Spleen (tissue), 7 donors: ENCODE measurements around the gene TSHR.

Source experiments
- POLR2A ChIP-seq, 3 donors: fragments of 450-650 bp; IDR thresholded peaks; one replicate each; pipeline ENCODE4 v1.5.1; 2017; ENCODE audit warnings: antibody characterized with exemption in 3 of 3, mild to moderate bottlenecking in 1 of 3
- POLR2AphosphoS5 ChIP-seq, 3 donors: sonication (generic); formaldehyde crosslinking; IDR thresholded peaks; one replicate each; pipeline ENCODE4 v1.5.1; 2017; ENCODE audit warnings: antibody characterized with exemption in 3 of 3
- TF ChIP-seq, protein P1 (sequence below), 11 experiments: fragments of 200-600 bp in 7 of 11; fragments of 450-650 bp in 4 of 11; sonication (generic) in 4 of 11; IDR thresholded peaks in 8 of 11; conservative IDR thresholded peaks in 3 of 11; 1 replicate in 7 of 11; 2 replicates in 4 of 11; pipeline versions ENCODE4 v1.4.0 to v1.8.0; 2016 to 2021; ENCODE audit warnings: antibody characterized with exemption in 11 of 11, inconsistent platforms in 4 of 11, mild to moderate bottlenecking in 1 of 11
- donor health status: DM: no; HTN: no; CAD: no; lungs with moderate emphysema.
- donor health status: DM: no; HTN: no; CAD: no.
- donor health status: DM: no; HTN: no; CAD: no.

DNA sequence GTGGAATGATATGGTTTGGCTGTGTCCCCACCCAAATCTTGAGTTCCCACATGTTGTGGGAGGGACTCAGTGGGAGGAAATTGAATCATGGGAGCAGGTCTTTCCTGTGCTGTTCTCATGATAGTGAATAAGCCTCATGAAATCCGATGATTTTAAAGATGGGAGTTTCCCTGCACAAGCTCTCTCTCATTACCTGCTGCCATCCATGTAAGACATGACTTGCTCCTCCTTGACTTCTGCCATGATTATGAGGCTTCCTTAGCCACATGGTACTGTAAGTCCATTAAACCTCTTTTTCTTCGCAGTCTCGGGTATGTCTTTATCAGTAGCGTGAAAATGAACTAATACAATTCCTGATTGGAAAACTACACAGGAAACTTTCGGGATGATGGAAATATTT lies 100.5 kb downstream of the TSHR start:
- TF ChIP-seq, protein P1, sequence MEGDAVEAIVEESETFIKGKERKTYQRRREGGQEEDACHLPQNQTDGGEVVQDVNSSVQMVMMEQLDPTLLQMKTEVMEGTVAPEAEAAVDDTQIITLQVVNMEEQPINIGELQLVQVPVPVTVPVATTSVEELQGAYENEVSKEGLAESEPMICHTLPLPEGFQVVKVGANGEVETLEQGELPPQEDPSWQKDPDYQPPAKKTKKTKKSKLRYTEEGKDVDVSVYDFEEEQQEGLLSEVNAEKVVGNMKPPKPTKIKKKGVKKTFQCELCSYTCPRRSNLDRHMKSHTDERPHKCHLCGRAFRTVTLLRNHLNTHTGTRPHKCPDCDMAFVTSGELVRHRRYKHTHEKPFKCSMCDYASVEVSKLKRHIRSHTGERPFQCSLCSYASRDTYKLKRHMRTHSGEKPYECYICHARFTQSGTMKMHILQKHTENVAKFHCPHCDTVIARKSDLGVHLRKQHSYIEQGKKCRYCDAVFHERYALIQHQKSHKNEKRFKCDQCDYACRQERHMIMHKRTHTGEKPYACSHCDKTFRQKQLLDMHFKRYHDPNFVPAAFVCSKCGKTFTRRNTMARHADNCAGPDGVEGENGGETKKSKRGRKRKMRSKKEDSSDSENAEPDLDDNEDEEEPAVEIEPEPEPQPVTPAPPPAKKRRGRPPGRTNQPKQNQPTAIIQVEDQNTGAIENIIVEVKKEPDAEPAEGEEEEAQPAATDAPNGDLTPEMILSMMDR (IDR thresholded peaks at IDR 0.05 in 8 of 11, conservative IDR thresholded peaks at IDR 0.05 in 3 of 11): no peak
- TF ChIP-seq POLR2A (IDR thresholded peaks at IDR 0.05) (no peak), POLR2AphosphoS5 (IDR thresholded peaks at IDR 0.05) (no peak)
